AG04450 (cell line): ENCODE results near the gene ID2. TPM values are rescaled to one million over a fixed set of nuclear protein-coding genes. Genes with fewer than 3 reads are reported as not detected.
A peak's percentile ranks its signal among the peaks of the same experiment; 100 is the strongest.

ENCODE experiments used
- CTCF ChIA-PET: fragments of 300-600, 350-600 bp; formaldehyde crosslinking; extraction: SDS; loops from one replicate; lab custom pipeline; 2022; ENCODE audit warnings: antibody characterized with exemption, inconsistent platforms; lab: Charles Lee
- POLR2A ChIA-PET: fragments of 350-600 bp; formaldehyde crosslinking; extraction: SDS; loops from one replicate; lab custom pipeline; 2021; ENCODE audit warnings: antibody characterized with exemption, inconsistent platforms; lab: Yijun Ruan, JAX
- DNase-seq: peaks from one replicate; pipeline ENCODE4 v3.0.0-alpha.2; 2011; ENCODE audit warnings: low read depth, low spot score
- H3K27ac ChIP-seq: one replicate; pipeline ENCODE4 v1.5.1; 2012; ENCODE audit warnings: low read depth, low read length, control low read depth
- H3K27me3 ChIP-seq: one replicate; pipeline ENCODE4 v1.6.0; 2012; ENCODE audit warnings: low read length; ENCODE audit not compliant: control insufficient read depth, insufficient read depth
- H3K4me3 ChIP-seq: 2 replicates; pipeline ENCODE4 v1.5.1; 2011; ENCODE audit warnings: mild to moderate bottlenecking, low read depth, low read length, control low read depth
- H3K9me3 ChIP-seq: 2 replicates; pipeline ENCODE4 v1.5.1; 2012; ENCODE audit warnings: low read length; ENCODE audit not compliant: control insufficient read depth, insufficient read depth
- polyA plus RNA-seq: library from polyadenylated mRNA; depleted of rRNA; stranded (reverse); fragments of >200 nt; gene quantifications from 2 replicates; pipeline ENCODE4 v1.2.3, GENCODE V29; 2011
- TF ChIP-seq, protein P1 (sequence below): IDR thresholded peaks from 2 replicates; pipeline ENCODE4 v1.5.1; 2011; ENCODE audit warnings: low read depth, low read length, control low read depth, inconsistent platforms

Gene ID2
- polyA plus RNA-seq, 1 experiment, result 74.3 TPM

GRCh38 chr2:8656811-8657210, 25.0 kb upstream of the ID2 start:
- Histone ChIP-seq H3K9me3 (no peaks in the 10 kb centered on the region; the same call in 1 of the 2 replicates), H3K4me3 (no peak overlapping the region), H3K27ac (peak overlapping the region; percentile 69), H3K27me3 (no peaks in the 10 kb centered on the region)
- DNase-seq, result no peak
- ChIA-PET POLR2A (interaction anchor here (0.6 to 1.5 kb wide), 3 partner anchors 20 to 113 kb away, joined by 3 to 12 read pairs (median 3); partner anchors contain the start of gene ID2), CTCF (no interaction called here)
- TF ChIP-seq, protein P1, sequence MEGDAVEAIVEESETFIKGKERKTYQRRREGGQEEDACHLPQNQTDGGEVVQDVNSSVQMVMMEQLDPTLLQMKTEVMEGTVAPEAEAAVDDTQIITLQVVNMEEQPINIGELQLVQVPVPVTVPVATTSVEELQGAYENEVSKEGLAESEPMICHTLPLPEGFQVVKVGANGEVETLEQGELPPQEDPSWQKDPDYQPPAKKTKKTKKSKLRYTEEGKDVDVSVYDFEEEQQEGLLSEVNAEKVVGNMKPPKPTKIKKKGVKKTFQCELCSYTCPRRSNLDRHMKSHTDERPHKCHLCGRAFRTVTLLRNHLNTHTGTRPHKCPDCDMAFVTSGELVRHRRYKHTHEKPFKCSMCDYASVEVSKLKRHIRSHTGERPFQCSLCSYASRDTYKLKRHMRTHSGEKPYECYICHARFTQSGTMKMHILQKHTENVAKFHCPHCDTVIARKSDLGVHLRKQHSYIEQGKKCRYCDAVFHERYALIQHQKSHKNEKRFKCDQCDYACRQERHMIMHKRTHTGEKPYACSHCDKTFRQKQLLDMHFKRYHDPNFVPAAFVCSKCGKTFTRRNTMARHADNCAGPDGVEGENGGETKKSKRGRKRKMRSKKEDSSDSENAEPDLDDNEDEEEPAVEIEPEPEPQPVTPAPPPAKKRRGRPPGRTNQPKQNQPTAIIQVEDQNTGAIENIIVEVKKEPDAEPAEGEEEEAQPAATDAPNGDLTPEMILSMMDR, result no peak

DNA sequence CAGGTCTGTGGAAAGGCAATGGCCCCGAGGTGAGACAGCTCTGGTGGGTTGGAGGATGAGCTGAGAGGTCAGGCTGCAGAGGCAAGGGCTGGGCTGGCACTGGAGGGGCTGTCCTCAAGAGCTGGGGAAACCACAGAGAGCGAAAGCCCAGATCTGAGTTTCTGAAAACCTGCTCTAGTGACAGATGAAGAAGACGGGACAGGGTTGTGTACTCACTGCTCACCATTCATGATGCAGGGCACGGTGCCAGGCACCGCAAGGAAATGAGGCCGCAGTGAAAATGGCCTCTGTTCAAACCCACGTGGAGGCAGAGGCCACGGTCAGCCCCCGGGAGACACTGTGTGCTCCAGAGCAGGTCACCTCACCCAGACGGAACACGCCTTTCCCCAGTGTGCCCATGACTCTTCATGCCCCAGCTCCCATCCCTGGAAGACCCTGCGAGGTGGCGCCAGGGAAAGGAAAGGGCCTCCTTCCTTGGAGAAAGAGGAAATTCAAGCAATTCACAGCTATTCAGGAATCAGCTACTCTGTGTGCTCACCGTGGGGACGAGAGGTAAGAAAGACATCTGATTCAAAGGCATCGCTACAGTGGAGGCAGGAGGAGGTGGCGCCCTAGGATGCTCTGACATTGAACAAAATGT, 24.3 kb upstream of the ID2 start:
- Histone ChIP-seq H3K27ac (no peak overlapping the region), H3K27me3 (no peaks in the 10 kb centered on the region), H3K9me3 (no peaks in the 10 kb centered on the region; the same call in 1 of the 2 replicates), H3K4me3 (no peak overlapping the region)
- TF ChIP-seq, protein P1, result no peak
- ChIA-PET CTCF (no interaction called here), POLR2A (no interaction called here)
- no peak for DNase-seq

DNA sequence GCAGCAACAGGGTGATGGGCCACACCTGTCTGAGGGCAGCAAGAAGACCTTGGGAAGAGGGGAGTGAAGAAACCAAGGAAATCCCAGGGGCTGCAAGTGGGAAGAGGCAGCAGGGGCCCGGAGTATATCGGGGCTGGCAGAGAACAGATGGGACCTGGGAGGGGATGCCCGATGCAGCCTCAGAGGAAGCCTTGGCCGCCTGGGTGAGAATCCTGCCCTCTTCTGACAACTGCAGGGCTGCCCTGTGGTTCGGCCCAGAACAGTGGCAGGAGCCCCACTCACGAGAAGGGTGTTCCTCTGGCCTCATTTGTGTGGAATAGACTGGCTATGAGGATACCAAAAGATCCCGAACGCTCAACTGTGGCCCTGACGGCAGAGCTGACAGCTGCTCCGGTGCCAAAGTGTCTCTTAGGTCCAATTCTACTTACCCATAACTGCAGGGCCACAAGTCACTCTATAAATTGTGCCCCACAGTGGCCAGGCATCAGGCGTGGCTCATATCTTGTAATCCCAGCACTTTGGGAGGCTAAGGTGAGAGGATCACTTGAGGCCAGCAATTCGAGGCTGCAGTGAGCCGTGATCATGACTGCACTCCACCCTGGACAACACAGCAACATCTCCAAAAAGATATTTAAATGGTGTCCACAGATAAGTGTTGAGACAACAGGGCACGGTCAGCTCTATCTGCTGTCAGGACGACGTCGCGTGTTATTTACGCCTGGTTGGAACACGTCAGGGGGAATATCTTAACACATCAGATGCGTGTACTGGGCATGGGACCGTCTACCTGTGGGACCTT, 23.6 kb upstream of the ID2 start:
- CTCF ChIA-PET, result no interaction called here
- Histone ChIP-seq H3K27me3 (no peaks in the 10 kb centered on the region), H3K4me3 (no peak overlapping the region), H3K9me3 (no peaks in the 10 kb centered on the region; the same call in 1 of the 2 replicates), H3K27ac (no peak overlapping the region)
- DNase-seq, result no peak
- TF ChIP-seq, protein P1, result no peak
- POLR2A ChIA-PET, result no interaction called here

DNA sequence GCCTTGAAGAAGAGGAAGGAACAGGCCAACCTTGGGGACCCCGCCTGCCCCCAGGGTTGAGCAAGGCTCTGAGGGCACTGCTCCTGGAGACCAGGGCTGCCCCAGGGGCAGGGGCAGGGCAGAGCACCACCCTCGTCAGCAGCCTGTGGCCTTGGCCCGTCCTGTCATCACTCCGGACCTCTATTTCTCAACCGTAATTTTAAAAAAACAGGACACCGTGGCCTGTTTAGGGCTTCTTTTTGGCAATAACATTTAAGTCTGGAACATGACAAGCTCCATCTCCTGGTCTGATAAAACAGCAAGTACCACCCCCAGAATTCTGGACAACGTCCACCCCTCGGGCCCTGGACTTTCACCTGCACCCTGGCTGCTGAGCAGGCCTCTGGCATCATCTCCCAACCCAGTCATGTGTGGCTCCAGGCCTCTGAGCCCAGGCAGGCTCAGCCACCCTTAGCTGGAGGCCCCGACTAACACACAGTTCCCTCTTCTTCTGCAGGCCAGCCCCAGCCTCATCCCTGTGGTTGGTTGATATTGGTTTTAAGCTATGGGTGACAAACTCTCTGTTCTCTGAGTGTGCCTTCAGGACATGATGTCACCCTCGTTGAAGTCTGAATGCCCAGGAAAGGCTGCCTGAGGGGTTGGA, 22.6 kb upstream of the ID2 start:
- TF ChIP-seq, protein P1, result no peak
- Histone ChIP-seq H3K4me3 (no peak overlapping the region), H3K27ac (no peak overlapping the region), H3K27me3 (no peaks in the 10 kb centered on the region), H3K9me3 (no peaks in the 10 kb centered on the region; the same call in 1 of the 2 replicates)
- POLR2A ChIA-PET, result no interaction called here
- CTCF ChIA-PET, result no interaction called here
- DNase-seq, result no peak
